ENCODE measurements around the gene PRKCE. TPM values are rescaled to one million over a fixed set of nuclear protein-coding genes. Genes with fewer than 3 reads are reported as not detected.

The PRKCE gene
- total RNA-seq, 1 donor from 2014 or later = 85.0 TPM

DNA sequence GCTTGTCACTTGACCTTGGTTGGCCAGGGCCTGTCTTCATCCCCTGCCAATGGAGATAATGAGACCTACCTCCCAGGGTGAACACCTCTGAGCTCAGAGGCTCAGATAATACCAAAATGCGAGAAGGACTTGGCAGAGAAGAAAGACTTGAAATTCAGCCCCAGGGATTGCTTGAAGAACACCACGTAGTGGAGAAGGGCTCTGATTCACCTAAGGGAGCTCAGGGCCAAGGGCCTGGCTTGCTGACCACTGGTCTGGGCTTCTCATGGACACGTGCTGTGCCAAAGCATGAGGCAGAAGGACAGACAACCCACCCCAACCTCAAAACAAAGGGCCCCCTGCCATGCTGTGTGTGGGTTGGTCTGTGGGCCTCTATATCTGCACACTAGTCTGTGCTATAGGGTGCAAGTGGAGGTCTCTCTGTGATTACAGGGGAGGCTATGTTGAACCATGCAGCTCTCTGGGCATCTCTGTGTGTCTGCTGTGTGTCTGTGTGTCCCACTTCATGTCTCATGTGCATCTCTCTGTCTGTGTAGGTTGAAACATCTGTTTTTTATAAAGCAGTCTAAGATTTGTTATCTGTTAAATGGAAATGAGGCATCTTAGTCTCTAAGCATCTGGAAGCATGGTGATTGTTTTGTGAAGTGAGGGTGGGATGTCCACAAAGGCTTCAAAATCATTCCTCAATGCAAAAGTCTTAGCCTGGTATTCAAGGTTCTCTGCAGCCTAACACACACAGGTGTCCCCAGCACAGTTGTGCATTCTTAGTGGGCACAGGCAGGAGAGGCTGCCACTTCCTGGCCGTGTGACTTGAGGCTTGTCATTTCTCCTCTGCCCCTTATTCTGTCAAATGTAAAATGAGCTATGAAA, 584.8 kb downstream of the PRKCE start:
- H3K27ac ChIP-seq = no peak overlapping the region
- peaks cover 9% of the 10 kb centered on the region for H3K4me1 ChIP-seq
- no peaks in the 10 kb centered on the region for H3K9me3 ChIP-seq
- TF ChIP-seq, protein P1, sequence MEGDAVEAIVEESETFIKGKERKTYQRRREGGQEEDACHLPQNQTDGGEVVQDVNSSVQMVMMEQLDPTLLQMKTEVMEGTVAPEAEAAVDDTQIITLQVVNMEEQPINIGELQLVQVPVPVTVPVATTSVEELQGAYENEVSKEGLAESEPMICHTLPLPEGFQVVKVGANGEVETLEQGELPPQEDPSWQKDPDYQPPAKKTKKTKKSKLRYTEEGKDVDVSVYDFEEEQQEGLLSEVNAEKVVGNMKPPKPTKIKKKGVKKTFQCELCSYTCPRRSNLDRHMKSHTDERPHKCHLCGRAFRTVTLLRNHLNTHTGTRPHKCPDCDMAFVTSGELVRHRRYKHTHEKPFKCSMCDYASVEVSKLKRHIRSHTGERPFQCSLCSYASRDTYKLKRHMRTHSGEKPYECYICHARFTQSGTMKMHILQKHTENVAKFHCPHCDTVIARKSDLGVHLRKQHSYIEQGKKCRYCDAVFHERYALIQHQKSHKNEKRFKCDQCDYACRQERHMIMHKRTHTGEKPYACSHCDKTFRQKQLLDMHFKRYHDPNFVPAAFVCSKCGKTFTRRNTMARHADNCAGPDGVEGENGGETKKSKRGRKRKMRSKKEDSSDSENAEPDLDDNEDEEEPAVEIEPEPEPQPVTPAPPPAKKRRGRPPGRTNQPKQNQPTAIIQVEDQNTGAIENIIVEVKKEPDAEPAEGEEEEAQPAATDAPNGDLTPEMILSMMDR (IDR thresholded peaks at IDR 0.05) = no peak
- ATAC-seq (no peak), DNase-seq (no peak)
- H3K36me3 ChIP-seq = no peaks in the 10 kb centered on the region
- H3K4me3 ChIP-seq = no peak overlapping the region
- intact Hi-C loops (cut with DNase I) = no loop called here
- no peaks in the 10 kb centered on the region for H3K27me3 ChIP-seq (ENCODE audit: low read depth)

DNA sequence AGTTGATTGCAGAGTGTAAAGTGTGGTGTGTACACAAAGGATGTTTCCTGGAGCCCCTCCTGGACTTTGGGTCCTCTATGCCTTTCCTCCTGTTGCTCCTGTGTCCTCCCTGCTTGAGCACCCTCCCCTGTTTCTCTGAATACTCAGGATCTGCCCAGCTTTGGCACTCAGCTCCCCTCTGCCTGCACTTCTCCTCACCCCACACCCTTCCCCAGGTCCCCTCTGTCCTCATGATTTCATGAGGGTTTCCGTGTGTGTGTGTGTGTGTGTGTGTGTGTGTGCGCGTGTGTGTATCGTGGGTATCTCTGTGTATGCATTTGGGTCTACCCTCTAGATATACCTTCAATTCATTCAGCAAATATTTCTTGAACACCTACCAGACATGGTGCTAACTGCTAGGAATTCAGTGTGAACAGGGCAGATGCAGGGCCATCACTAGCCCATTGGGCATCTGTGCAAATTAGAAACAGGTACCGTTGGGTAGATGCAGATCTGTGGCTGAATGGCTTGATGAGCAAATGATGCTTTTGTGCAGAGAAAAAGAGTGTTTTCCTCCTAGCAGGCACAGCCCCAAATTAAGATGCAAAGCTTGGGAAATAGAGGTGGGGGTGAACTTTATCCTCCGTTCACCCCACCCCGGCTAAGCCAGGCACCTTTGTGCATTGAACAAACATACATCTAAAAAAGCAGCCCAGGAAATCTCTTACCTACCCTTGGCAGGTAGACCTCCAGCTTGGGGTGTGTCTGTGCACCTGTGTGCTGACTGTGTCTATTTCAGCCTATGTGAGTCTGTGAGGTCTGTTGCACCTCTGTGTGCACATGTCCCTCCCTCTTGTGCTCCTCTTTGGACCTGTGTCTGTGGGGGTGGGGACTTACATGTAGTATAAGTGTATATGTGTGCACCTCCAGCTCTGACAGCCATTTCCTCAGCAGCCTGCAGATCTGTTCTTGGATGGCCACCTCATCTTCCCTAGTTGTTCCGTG, 585.7 kb downstream of the PRKCE start:
- no peaks in the 10 kb centered on the region for H3K36me3 ChIP-seq
- TF ChIP-seq, protein P1 (IDR thresholded peaks at IDR 0.05) = no peak
- no peak for DNase-seq
- H3K4me3 ChIP-seq = no peak overlapping the region
- peaks cover 7% of the 10 kb centered on the region for H3K4me1 ChIP-seq
- no peak for ATAC-seq
- H3K9me3 ChIP-seq = no peaks in the 10 kb centered on the region
- intact Hi-C loops (cut with DNase I) = no loop called here
- H3K27me3 ChIP-seq (ENCODE audit: low read depth) = no peaks in the 10 kb centered on the region
- H3K27ac ChIP-seq = no peak overlapping the region

Other genes with a start within 250 kb of the PRKCE start
- 15.4 TPM for gene SRBD1, start 40.4 kb upstream of the PRKCE start, total RNA-seq